HepG2 (cell line): Measurements from ENCODE around the gene GATB. TPM values are rescaled to one million over a fixed set of nuclear protein-coding genes. Genes with fewer than 3 reads are reported as not detected.

Source experiments
- ATAC-seq: fragments of 200-7000 bp; cut with Tn5 transposase; 3 replicates; pipeline ENCODE4 v1.9.1; 2020; ENCODE audit warnings: mild to moderate bottlenecking, moderate library complexity
- BruUV-seq: library from RNA; stranded (reverse); fragments of 400-500 nt; replicated peaks from 2 replicates; lab custom pipeline; 2021; lab: Mats Ljungman, UMichigan
- CTCF ChIA-PET: fragments of 300-600 bp; formaldehyde crosslinking; extraction: SDS; loops from one replicate; lab custom pipeline; 2021; ENCODE audit warnings: low total read pairs, inconsistent platforms, low intra/inter-chr PET ratio; lab: Yijun Ruan, JAX
- POLR2A ChIA-PET: fragments of 350-600 bp; sonication (Branson Sonifier 250); formaldehyde crosslinking; loops from one replicate; lab custom pipeline; 2020; ENCODE audit warnings: antibody characterized with exemption, inconsistent platforms; lab: Yijun Ruan, JAX
- DNase-seq: peaks from one replicate; pipeline ENCODE4 v3.0.0-alpha.2; 2015; ENCODE audit warnings: low spot score
- FAIRE-seq: peaks from 3 replicates; lab custom pipeline; 2011; peaks lifted over from hg19 to GRCh38; lab: Jason Lieb, UNC
- H2AFZ ChIP-seq: one replicate; pipeline ENCODE4 v1.6.1; 2011; ENCODE audit warnings: low read length, inconsistent platforms
- H3K27ac ChIP-seq: fragments of 300-600 bp; 3 replicates; pipeline ENCODE4 v1.8.0; 2011; ENCODE audit warnings: mixed run types, mild to moderate bottlenecking, mixed read lengths, low read length, inconsistent platforms; ENCODE audit not compliant: insufficient read depth; ENCODE audit errors: extremely low read length
- H3K27me3 ChIP-seq, 2 experiments: fragments of 200-600 bp in 1 of 2; 2 replicates in 1 of 2; 3 replicates in 1 of 2; pipeline versions ENCODE4 v1.6.0 to v1.8.0; 2011; ENCODE audit warnings: low read length in 2 of 2, mild to moderate bottlenecking in 2 of 2, moderate library complexity in 2 of 2, inconsistent platforms in 1 of 2; ENCODE audit not compliant: insufficient read depth in 2 of 2, control insufficient read depth in 1 of 2
- H3K36me3 ChIP-seq, 2 experiments: fragments of 200-600 bp in 1 of 2; replicated peaks in 1 of 2; 2 replicates in 1 of 2; 3 replicates in 1 of 2; pipeline versions ENCODE4 v1.5.1 to v1.8.0; 2011; ENCODE audit warnings: low read length in 2 of 2, inconsistent platforms in 1 of 2; ENCODE audit not compliant: insufficient read depth in 2 of 2, control insufficient read depth in 1 of 2
- H3K4me1 ChIP-seq: 2 replicates; pipeline ENCODE4 v1.5.1; 2012; ENCODE audit warnings: low read length, inconsistent platforms; ENCODE audit not compliant: insufficient read depth
- H3K4me2 ChIP-seq: 2 replicates; pipeline ENCODE4 v1.6.0; 2011; ENCODE audit warnings: low read depth, low read length, inconsistent platforms
- H3K4me3 ChIP-seq, 3 experiments: fragments of 200-600 bp in 1 of 3; sonication (generic), shearing (Covaris generic) in 1 of 3; replicated peaks in 1 of 3; 2 replicates each; pipeline ENCODE4 v1.5.1; 2011 to 2016; ENCODE audit warnings: low read length in 3 of 3, inconsistent platforms in 2 of 3, low read depth in 2 of 3, mild to moderate bottlenecking in 2 of 3, control low read depth in 1 of 3, mixed read lengths in 1 of 3; ENCODE audit not compliant: insufficient read depth in 1 of 3
- H3K79me2 ChIP-seq: one replicate; pipeline ENCODE4 v1.6.1; 2011; ENCODE audit warnings: low read length, inconsistent platforms; ENCODE audit not compliant: insufficient read depth
- H3K9ac ChIP-seq: 2 replicates; pipeline ENCODE4 v1.6.0; 2011; ENCODE audit warnings: mild to moderate bottlenecking, low read depth, low read length, inconsistent platforms; ENCODE audit not compliant: insufficient read depth
- H3K9me3 ChIP-seq: 2 replicates; pipeline ENCODE4 v1.5.1; 2012; ENCODE audit warnings: mild to moderate bottlenecking, low read length
- H4K20me1 ChIP-seq: 2 replicates; pipeline ENCODE4 v1.6.0; 2011; ENCODE audit warnings: inconsistent platforms, mild to moderate bottlenecking, low read length, moderate library complexity; ENCODE audit not compliant: insufficient read depth
- STAT5B ChIP-seq: sonication (generic); formaldehyde crosslinking; IDR thresholded peaks from 2 replicates; pipeline ENCODE4 v1.4.0; 2020; ENCODE audit warnings: missing genetic modification reagents
- TBP ChIP-seq: sonication (generic); formaldehyde crosslinking; IDR thresholded peaks from 2 replicates; pipeline ENCODE4 v1.5.0; 2020; ENCODE audit warnings: missing genetic modification reagents
- ZBTB7A ChIP-seq: sonication (generic); formaldehyde crosslinking; IDR thresholded peaks from 2 replicates; pipeline ENCODE4 v1.8.0; 2022; ENCODE audit warnings: mild to moderate bottlenecking, missing genetic modification reagents
- ZFP82 ChIP-seq: sonication (generic); formaldehyde crosslinking; IDR thresholded peaks from 2 replicates; pipeline ENCODE4 v1.5.1; 2020; ENCODE audit warnings: mild to moderate bottlenecking, missing genetic modification reagents, borderline replicate concordance
- ZNF282 ChIP-seq: fragments of 450-650 bp; IDR thresholded peaks from 2 replicates; pipeline ENCODE4 v1.6.1; 2018; ENCODE audit not compliant: partially characterized antibody
- ZNF326 ChIP-seq: sonication (generic); formaldehyde crosslinking; IDR thresholded peaks from 2 replicates; pipeline ENCODE4 v1.4.0; 2020; ENCODE audit warnings: missing genetic modification reagents, borderline replicate concordance
- ZNF333 ChIP-seq: sonication (generic); formaldehyde crosslinking; IDR thresholded peaks from 2 replicates; pipeline ENCODE4 v1.4.0; 2020; ENCODE audit warnings: mild to moderate bottlenecking, missing genetic modification reagents, borderline replicate concordance
- ZNF546 ChIP-seq: sonication (generic); formaldehyde crosslinking; conservative IDR thresholded peaks from 2 replicates; pipeline ENCODE4 v1.8.1; 2023; ENCODE audit warnings: mild to moderate bottlenecking, missing genetic modification reagents
- WGBS: methylation state at CpG from one replicate; pipeline ENCODE4 v1.1.6; 2017; ENCODE audit warnings: low lambda C conversion rate; 5-methylcytosine and 5-hydroxymethylcytosine counted together
- in situ Hi-C: cut with HindIII; loops from 2 replicates; pipeline ENCODE4 v1.10.0; 2017; ENCODE audit warnings: low pct_unique_long_range_greater_than_20kb; ENCODE audit not compliant: extremely low pct_ligation_motif_present
- intact Hi-C: fragments of 100-400 bp; cut with micrococcal nuclease; formaldehyde crosslinking; loops from one replicate; pipeline ENCODE4 v1.10.0; 2022; ENCODE audit not compliant: unreplicated experiment
- polyA plus RNA-seq, 8 experiments: library from polyadenylated mRNA; depleted of rRNA in 3 of 8; stranded (reverse) in 7 of 8; unstranded in 1 of 8; fragments of >200 nt; fragmentation: Illumina TruSeq in 4 of 8; extraction: Trizol in 4 of 8; gene quantifications; 2 replicates each; pipeline versions ENCODE4 v1.2.1 to v1.2.3, GENCODE V29; 2011 to 2016; ENCODE audit warnings: low read depth in 4 of 8, missing spikeins in 1 of 8, mixed read lengths in 1 of 8; ENCODE audit not compliant: insufficient read depth in 1 of 8
- total RNA-seq, 5 experiments: library from RNA; depleted of rRNA; stranded (reverse); fragments of >200 nt; fragmentation: Illumina TruSeq; extraction: Trizol; gene quantifications; 2 replicates each; pipeline ENCODE4 v1.2.3, GENCODE V29; 2016; ENCODE audit warnings: low read depth in 1 of 5
- TF ChIP-seq, protein P1 (sequence below): sonication (generic); formaldehyde crosslinking; IDR thresholded peaks from 2 replicates; pipeline ENCODE4 v1.9.0; 2021; ENCODE audit warnings: missing genetic modification reagents, borderline replicate concordance
- TF ChIP-seq, protein P2 (sequence below): sonication (generic); formaldehyde crosslinking; IDR thresholded peaks from 2 replicates; pipeline ENCODE4 v1.8.1; 2023; ENCODE audit warnings: missing genetic modification reagents, mild to moderate bottlenecking, borderline replicate concordance

Gene GATB
- total and polyA plus RNA-seq, 2 of the 13 experiments (the other 11 are each of a cell fraction or from before 2014, with no cell fraction given), result 32.3 to 32.4 TPM

DNA sequence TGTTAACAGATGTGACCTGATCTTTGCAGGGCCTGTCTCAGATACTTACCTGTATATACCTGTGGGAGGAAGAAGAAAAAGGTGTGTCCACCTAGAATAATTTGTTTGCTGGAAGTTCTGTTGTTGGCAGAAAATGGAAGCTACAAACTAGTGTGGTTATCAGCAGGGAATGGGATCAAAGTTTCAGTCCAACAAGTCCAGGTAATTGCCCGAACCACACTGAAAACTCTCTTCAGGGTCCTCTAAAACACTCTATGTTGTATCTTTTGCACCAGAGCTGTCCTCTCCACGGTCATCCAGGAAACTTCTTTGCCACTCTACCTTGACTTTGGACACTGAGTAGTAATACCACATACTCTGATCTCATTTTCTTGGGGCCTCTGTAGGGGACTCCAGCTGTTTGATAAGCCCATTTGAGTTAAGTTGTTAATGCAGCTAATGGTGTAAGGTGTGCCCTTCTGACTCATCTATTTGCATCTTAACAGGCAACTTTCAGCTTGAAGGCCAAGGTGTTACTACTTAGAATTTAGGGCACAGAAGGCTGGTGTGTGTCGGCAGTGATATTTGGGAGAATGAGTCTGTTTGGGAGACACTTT, 38.7 kb upstream of the GATB start (continued):
- TF ChIP-seq, protein P1, sequence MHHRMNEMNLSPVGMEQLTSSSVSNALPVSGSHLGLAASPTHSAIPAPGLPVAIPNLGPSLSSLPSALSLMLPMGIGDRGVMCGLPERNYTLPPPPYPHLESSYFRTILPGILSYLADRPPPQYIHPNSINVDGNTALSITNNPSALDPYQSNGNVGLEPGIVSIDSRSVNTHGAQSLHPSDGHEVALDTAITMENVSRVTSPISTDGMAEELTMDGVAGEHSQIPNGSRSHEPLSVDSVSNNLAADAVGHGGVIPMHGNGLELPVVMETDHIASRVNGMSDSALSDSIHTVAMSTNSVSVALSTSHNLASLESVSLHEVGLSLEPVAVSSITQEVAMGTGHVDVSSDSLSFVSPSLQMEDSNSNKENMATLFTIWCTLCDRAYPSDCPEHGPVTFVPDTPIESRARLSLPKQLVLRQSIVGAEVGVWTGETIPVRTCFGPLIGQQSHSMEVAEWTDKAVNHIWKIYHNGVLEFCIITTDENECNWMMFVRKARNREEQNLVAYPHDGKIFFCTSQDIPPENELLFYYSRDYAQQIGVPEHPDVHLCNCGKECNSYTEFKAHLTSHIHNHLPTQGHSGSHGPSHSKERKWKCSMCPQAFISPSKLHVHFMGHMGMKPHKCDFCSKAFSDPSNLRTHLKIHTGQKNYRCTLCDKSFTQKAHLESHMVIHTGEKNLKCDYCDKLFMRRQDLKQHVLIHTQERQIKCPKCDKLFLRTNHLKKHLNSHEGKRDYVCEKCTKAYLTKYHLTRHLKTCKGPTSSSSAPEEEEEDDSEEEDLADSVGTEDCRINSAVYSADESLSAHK (CRISPR knock-in tag), result no peak
- TF ChIP-seq ZNF333 (CRISPR knock-in tag) (no peak), ZNF282 (no peak)
- TF ChIP-seq, protein P2, sequence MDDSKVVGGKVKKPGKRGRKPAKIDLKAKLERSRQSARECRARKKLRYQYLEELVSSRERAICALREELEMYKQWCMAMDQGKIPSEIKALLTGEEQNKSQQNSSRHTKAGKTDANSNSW (CRISPR knock-in tag), result no peak

DNA sequence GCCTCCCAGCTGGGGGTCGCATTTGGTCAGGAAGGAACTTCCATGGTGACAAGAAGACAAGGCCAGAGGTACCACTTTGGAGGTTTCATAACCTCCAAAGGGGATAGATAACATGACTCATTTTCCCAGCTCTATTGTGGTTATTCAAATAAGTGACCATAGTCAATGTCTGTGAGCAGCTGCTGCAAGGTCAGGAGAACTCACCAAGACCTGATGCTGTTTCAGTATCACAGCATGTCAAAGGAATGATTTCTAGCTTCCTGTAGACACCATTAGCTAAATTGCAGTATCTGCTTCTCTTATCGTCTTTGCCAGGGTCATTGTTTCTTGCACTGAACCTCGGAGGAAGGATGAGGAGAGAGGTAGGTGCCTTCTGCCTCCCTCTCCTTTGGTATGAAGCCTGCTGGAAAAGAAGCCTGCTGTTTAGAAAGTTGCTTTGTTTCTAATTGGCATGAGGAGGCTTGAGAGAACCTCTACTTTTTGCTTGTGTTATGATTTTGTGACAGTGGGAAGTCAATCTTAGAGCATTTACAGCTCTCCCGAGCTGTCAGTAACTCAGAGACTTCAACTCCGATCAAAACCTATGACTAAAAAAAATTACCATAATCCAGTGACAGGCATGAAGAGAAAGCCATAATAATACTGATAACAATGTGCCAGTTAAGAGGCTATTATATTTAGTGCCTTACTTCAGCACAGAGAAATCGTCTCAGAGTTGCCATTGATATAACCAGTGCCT, 38.0 kb upstream of the GATB start:
- H3K27me3 ChIP-seq, result 0 out of 5 replicates have a peak, but pooled peaks cover 0 to 4% of the 10 kb centered on the region in 2 experiments
- intact Hi-C loops (no loop called here), in situ Hi-C loops (no loop called here)
- no peaks in the 10 kb centered on the region for H3K4me1 ChIP-seq
- no peaks in the 10 kb centered on the region for H3K9me3 ChIP-seq
- POLR2A ChIA-PET, result no interaction called here
- DNase-seq, result no peak
- H4K20me1 ChIP-seq, result no peaks in the 10 kb centered on the region
- 6% methylated on average over 6 of the region's 6 CpGs for WGBS
- ATAC-seq, result no peak
- H3K4me3 ChIP-seq, result no peak overlapping the region
- H3K27ac ChIP-seq, result no peak overlapping the region
- no peak for FAIRE-seq
- BruUV-seq, result no TSS peak
- CTCF ChIA-PET, result no interaction called here
- H2AFZ ChIP-seq, result no peak overlapping the region
- TF ChIP-seq ZNF546 (CRISPR knock-in tag) (no peak), ZBTB7A (CRISPR knock-in tag) (no peak), TBP (CRISPR knock-in tag) (no peak), STAT5B (CRISPR knock-in tag) (no peak), ZFP82 (no peak), ZNF326 (no peak)
- no peak overlapping the region for H3K9ac ChIP-seq
- no peaks in the 10 kb centered on the region for H3K36me3 ChIP-seq
- no peaks in the 10 kb centered on the region for H3K79me2 ChIP-seq
- H3K4me2 ChIP-seq, result no peak overlapping the region
